Measurements from ENCODE around the gene CDH20. TPM values are rescaled to one million over a fixed set of nuclear protein-coding genes. Genes with fewer than 3 reads are reported as not detected.

CDH20 gene
- polyA plus RNA-seq (2013): 0.11 TPM

DNA sequence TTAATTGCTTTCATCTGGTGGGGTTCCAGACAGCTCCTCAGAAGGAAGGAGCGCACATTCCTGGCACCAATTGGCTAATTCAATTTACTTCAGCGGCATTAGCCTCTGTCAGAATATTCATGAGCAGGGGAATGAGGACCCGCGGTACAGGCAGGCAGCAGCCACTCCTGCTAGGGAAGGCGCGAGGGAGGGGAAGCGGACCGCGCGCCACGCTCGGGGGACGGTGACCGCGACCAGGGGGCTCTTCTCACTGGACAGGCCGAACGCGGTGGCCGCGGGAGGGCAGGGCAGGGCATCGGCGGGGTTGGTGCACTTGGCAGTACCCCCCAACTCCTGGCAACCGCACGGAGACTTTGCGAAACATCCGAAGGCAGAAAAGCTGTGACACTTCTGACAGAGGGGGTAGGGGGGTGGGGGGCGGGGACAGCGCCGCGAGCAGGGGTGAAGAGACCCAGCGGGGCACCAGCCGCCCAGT, at the start of gene CDH20:
TSS of gene CDH20 (plus strand) at position 160 of the 475 bp plus-strand sequence.
- Histone ChIP-seq H3K27ac (ENCODE audit: insufficient read depth in 1 of 2, low read depth in 1 of 2, low read length in 2 of 2, poor library complexity in 1 of 2, severe bottlenecking in 2 of 2) (no peak within 1 kb of the TSS), H3K36me3 (ENCODE audit: control insufficient read depth in 4 of 4, insufficient read depth in 4 of 4, low read length in 3 of 4) (no peaks in the 10 kb centered on the region), H3K4me1 (ENCODE audit: control extremely low read depth in 1 of 4, control insufficient read depth in 4 of 4, insufficient read depth in 4 of 4, low read length in 3 of 4) (peaks cover 0 to 11% (median 10%) of the 10 kb centered on the region in 4 experiments), H3K9me3 (ENCODE audit: control extremely low read depth in 1 of 5, control insufficient read depth in 4 of 5, insufficient read depth in 2 of 5, low read depth in 1 of 5, low read length in 4 of 5) (no peaks in the 10 kb centered on the region), H3K4me3 (ENCODE audit: control insufficient read depth in 1 of 7, extremely low read depth in 1 of 7, insufficient read depth in 4 of 7, low read depth in 2 of 7, low read length in 6 of 7) (peak within 1 kb of the TSS in 5 of 7 experiments; percentile 10 to 52 (median 40)), H3K27me3 (replicated peaks in 2 of 5; ENCODE audit: control insufficient read depth in 4 of 5, insufficient read depth in 5 of 5, low read length in 4 of 5) (peaks cover 12 to 67% (median 29%) of the 10 kb centered on the region in 5 experiments)
- POLR2A ChIA-PET: no interaction called here
- 3% methylated on average over 17 of the region's 32 CpGs for WGBS (ENCODE audit: insufficient coverage)
- CTCF ChIA-PET: interaction anchor here (0.6 kb wide), 1 partner anchor 396 kb away, joined by 3 read pairs; no protein-coding TSS in a partner anchor
- no peak for DNase-seq

DNA sequence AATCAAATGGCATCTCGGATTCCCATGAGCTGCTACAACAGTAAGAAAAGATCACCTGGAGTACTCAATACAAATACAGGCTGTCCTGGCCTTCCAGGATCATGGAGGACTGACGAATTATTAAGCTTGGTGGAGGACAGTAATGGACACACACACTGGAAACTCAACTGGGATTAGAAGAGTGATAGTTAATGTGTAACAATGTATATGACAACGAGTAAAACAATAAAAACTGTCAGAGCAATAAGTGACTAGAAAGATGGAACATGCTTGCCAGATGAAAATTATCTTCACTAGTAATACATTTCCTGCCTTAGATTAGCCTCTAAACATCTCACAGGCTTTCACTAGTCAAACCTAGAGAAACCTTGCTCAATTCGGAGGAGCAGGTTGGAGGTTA, 49.2 kb upstream of the CDH20 start:
- 100% methylated on average over 1 of the region's 4 CpGs for WGBS (ENCODE audit: insufficient coverage)
- no peak for DNase-seq
- no peaks in the 10 kb centered on the region for H3K27me3 ChIP-seq (replicated peaks in 2 of 5; ENCODE audit: control insufficient read depth in 4 of 5, insufficient read depth in 5 of 5, low read length in 4 of 5)
- H3K4me1 ChIP-seq (ENCODE audit: control extremely low read depth in 1 of 4, control insufficient read depth in 4 of 4, insufficient read depth in 4 of 4, low read length in 3 of 4): no peaks in the 10 kb centered on the region
- ChIA-PET CTCF (no interaction called here), POLR2A (no interaction called here)
- H3K36me3 ChIP-seq (ENCODE audit: control insufficient read depth in 4 of 4, insufficient read depth in 4 of 4, low read length in 3 of 4): no peaks in the 10 kb centered on the region
- H3K9me3 ChIP-seq (ENCODE audit: control extremely low read depth in 1 of 5, control insufficient read depth in 4 of 5, insufficient read depth in 2 of 5, low read depth in 1 of 5, low read length in 4 of 5): peaks cover 0 to 13% (median 3%) of the 10 kb centered on the region in 5 experiments
- no peak overlapping the region for H3K27ac ChIP-seq (ENCODE audit: insufficient read depth in 1 of 2, low read depth in 1 of 2, low read length in 2 of 2, poor library complexity in 1 of 2, severe bottlenecking in 2 of 2)
- H3K4me3 ChIP-seq (ENCODE audit: control insufficient read depth in 1 of 7, extremely low read depth in 1 of 7, insufficient read depth in 4 of 7, low read depth in 2 of 7, low read length in 6 of 7): no peak overlapping the region

DNA sequence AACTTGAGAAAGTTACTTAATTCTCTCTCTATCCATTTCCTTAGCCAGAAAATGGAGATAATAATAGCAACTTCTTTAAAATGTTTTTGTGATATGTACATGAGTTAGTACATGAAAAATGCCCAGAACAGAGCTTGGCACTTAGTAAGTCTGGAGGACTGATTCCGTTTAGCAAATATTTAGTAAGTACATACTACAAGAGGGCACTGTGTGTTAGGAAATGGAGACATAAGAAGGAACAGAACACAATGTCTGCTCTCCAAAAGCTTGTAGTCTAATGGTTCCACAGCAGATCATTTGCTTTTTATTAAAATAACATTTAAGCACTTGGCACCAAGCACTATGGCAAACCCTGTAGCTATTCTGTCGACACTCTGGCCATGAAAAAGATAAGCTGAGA, 47.5 kb upstream of the CDH20 start:
- peaks cover 0 to 7% (median under 1%) of the 10 kb centered on the region in 5 experiments for H3K9me3 ChIP-seq (ENCODE audit: control extremely low read depth in 1 of 5, control insufficient read depth in 4 of 5, insufficient read depth in 2 of 5, low read depth in 1 of 5, low read length in 4 of 5)
- no peaks in the 10 kb centered on the region for H3K4me1 ChIP-seq (ENCODE audit: control extremely low read depth in 1 of 4, control insufficient read depth in 4 of 4, insufficient read depth in 4 of 4, low read length in 3 of 4)
- no CpG with 5 or more reads among the region's 2 CpGs for WGBS (ENCODE audit: insufficient coverage)
- no peak for DNase-seq
- ChIA-PET POLR2A (no interaction called here), CTCF (no interaction called here)
- no peaks in the 10 kb centered on the region for H3K27me3 ChIP-seq (replicated peaks in 2 of 5; ENCODE audit: control insufficient read depth in 4 of 5, insufficient read depth in 5 of 5, low read length in 4 of 5)
- H3K27ac ChIP-seq (ENCODE audit: insufficient read depth in 1 of 2, low read depth in 1 of 2, low read length in 2 of 2, poor library complexity in 1 of 2, severe bottlenecking in 2 of 2): no peak overlapping the region
- H3K36me3 ChIP-seq (ENCODE audit: control insufficient read depth in 4 of 4, insufficient read depth in 4 of 4, low read length in 3 of 4): no peaks in the 10 kb centered on the region
- H3K4me3 ChIP-seq (ENCODE audit: control insufficient read depth in 1 of 7, extremely low read depth in 1 of 7, insufficient read depth in 4 of 7, low read depth in 2 of 7, low read length in 6 of 7): no peak overlapping the region

DNA sequence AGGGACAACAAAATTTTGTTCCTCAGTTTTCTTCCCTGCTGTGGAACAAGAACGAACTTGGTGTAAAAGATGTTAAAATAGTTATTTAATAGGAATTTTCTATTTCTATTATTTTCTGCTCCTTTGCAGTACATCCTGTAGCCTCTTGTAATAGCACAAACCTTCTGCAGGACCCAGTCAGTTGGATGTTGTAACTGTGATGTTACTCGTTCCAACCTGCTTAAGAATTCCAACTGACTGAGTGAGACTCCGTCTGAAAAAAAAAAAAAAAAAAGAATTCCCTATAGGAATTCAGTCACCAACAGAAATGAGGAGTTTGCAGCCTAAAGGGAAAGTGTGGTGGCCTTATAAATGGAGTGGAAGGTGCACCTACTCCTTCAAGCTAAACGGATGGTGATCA, 46.4 kb upstream of the CDH20 start:
- no peak for DNase-seq
- Histone ChIP-seq H3K4me3 (ENCODE audit: control insufficient read depth in 1 of 7, extremely low read depth in 1 of 7, insufficient read depth in 4 of 7, low read depth in 2 of 7, low read length in 6 of 7) (no peak overlapping the region), H3K27me3 (replicated peaks in 2 of 5; ENCODE audit: control insufficient read depth in 4 of 5, insufficient read depth in 5 of 5, low read length in 4 of 5) (no peaks in the 10 kb centered on the region), H3K4me1 (ENCODE audit: control extremely low read depth in 1 of 4, control insufficient read depth in 4 of 4, insufficient read depth in 4 of 4, low read length in 3 of 4) (no peaks in the 10 kb centered on the region), H3K36me3 (ENCODE audit: control insufficient read depth in 4 of 4, insufficient read depth in 4 of 4, low read length in 3 of 4) (no peaks in the 10 kb centered on the region), H3K9me3 (ENCODE audit: control extremely low read depth in 1 of 5, control insufficient read depth in 4 of 5, insufficient read depth in 2 of 5, low read depth in 1 of 5, low read length in 4 of 5) (no peaks in the 10 kb centered on the region), H3K27ac (ENCODE audit: insufficient read depth in 1 of 2, low read depth in 1 of 2, low read length in 2 of 2, poor library complexity in 1 of 2, severe bottlenecking in 2 of 2) (no peak overlapping the region)
- CTCF ChIA-PET: no interaction called here
- POLR2A ChIA-PET: no interaction called here
- no CpG with 5 or more reads among the region's 4 CpGs for WGBS (ENCODE audit: insufficient coverage)

DNA sequence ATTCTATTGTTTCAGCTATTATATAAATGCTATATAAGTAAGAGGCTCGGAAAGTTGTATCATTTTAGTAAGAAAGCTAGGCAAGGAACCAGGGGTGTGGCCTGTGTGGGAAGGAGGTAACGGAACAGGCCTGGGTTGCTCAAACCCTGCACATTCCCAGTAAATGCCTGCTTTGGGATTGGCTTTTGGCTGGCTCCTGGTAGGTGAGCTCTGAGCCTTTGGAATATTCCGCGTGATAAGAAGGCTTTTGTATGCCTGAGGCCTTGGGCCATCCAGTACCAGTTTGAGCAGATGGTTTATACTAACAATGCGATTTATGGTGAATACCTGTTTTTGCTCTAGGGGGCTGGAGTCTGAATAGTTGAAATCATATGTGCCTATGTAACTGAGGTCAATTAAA, 42.6 kb upstream of the CDH20 start:
- whole genome bisulfite sequencing (ENCODE audit: insufficient coverage): 96% methylated on average over 5 of the region's 5 CpGs
- no peak for DNase-seq
- ChIA-PET POLR2A (no interaction called here), CTCF (no interaction called here)
- H3K9me3 ChIP-seq (ENCODE audit: control extremely low read depth in 1 of 5, control insufficient read depth in 4 of 5, insufficient read depth in 2 of 5, low read depth in 1 of 5, low read length in 4 of 5): no peaks in the 10 kb centered on the region
- no peaks in the 10 kb centered on the region for H3K36me3 ChIP-seq (ENCODE audit: control insufficient read depth in 4 of 4, insufficient read depth in 4 of 4, low read length in 3 of 4)
- peaks cover 0 to 4% (median 0%) of the 10 kb centered on the region in 5 experiments for H3K27me3 ChIP-seq (replicated peaks in 2 of 5; ENCODE audit: control insufficient read depth in 4 of 5, insufficient read depth in 5 of 5, low read length in 4 of 5)
- H3K4me1 ChIP-seq (ENCODE audit: control extremely low read depth in 1 of 4, control insufficient read depth in 4 of 4, insufficient read depth in 4 of 4, low read length in 3 of 4): no peaks in the 10 kb centered on the region
- no peak overlapping the region for H3K4me3 ChIP-seq (ENCODE audit: control insufficient read depth in 1 of 7, extremely low read depth in 1 of 7, insufficient read depth in 4 of 7, low read depth in 2 of 7, low read length in 6 of 7)
- H3K27ac ChIP-seq (ENCODE audit: insufficient read depth in 1 of 2, low read depth in 1 of 2, low read length in 2 of 2, poor library complexity in 1 of 2, severe bottlenecking in 2 of 2): no peak overlapping the region

DNA sequence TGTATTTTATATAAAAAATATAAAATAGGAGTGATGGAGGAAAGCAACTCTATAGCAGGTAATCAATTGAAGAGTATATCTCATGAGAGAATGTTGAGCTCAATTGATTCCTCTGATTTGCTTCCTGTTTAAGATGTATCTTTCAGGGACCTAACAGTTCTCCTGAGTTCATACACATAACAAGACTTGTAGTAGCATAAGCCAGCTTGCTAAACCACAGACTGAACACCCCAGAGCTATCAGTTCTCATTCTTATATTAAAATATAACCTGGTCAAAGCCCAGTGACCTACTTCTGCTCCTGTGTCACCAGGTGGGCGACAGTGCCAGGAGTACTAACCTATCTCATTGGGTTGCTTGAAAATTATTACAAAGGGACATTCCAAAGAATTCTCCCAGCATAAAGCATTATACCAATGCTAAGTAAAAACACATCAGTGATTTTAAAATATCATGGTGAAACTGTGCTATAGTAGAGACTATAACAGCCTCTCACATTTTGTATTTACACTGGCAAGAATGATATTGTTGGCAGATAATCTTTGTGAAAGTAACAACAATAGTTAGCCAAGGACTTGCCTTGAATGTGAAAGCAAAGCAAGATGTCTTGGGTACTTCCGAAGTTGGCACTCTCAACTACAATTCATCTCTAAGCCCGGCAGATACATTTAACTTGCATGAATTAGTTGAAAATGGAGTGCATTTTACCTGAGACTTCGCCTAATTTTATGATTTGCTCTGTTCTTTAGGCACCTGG, 40.8 kb upstream of the CDH20 start:
- 93% methylated on average over 3 of the region's 4 CpGs for WGBS (ENCODE audit: insufficient coverage)
- CTCF ChIA-PET: no interaction called here
- DNase-seq: no peak
- H3K4me1 ChIP-seq (ENCODE audit: control extremely low read depth in 1 of 4, control insufficient read depth in 4 of 4, insufficient read depth in 4 of 4, low read length in 3 of 4): no peaks in the 10 kb centered on the region
- H3K27me3 ChIP-seq (replicated peaks in 2 of 5; ENCODE audit: control insufficient read depth in 4 of 5, insufficient read depth in 5 of 5, low read length in 4 of 5): peaks cover 0 to 4% (median 0%) of the 10 kb centered on the region in 5 experiments
- H3K9me3 ChIP-seq (ENCODE audit: control extremely low read depth in 1 of 5, control insufficient read depth in 4 of 5, insufficient read depth in 2 of 5, low read depth in 1 of 5, low read length in 4 of 5): no peaks in the 10 kb centered on the region
- POLR2A ChIA-PET: no interaction called here
- H3K27ac ChIP-seq (ENCODE audit: insufficient read depth in 1 of 2, low read depth in 1 of 2, low read length in 2 of 2, poor library complexity in 1 of 2, severe bottlenecking in 2 of 2): no peak overlapping the region
- H3K36me3 ChIP-seq (ENCODE audit: control insufficient read depth in 4 of 4, insufficient read depth in 4 of 4, low read length in 3 of 4): no peaks in the 10 kb centered on the region
- no peak overlapping the region for H3K4me3 ChIP-seq (ENCODE audit: control insufficient read depth in 1 of 7, extremely low read depth in 1 of 7, insufficient read depth in 4 of 7, low read depth in 2 of 7, low read length in 6 of 7)

DNA sequence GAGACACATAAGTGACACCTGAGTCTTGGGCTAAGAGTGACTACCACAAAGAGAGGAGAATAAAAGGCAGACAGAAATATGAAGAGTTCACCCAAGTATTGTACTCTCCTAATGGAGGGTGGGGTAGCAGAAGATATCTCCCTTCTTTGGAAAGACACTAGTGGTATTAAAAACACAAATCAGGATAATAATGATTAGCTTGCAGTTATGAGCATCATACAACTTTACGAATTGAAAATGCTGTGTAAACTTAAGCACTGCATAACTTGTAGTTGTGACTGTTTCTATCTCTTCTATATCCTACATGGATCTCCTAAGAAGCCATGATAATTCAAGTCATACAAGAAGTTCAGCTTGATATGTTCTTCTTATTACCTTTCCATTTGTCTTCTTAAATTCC, 38.1 kb upstream of the CDH20 start:
- no peak for DNase-seq
- Histone ChIP-seq H3K27ac (ENCODE audit: insufficient read depth in 1 of 2, low read depth in 1 of 2, low read length in 2 of 2, poor library complexity in 1 of 2, severe bottlenecking in 2 of 2) (no peak overlapping the region), H3K27me3 (replicated peaks in 2 of 5; ENCODE audit: control insufficient read depth in 4 of 5, insufficient read depth in 5 of 5, low read length in 4 of 5) (peaks cover 0 to 4% (median 2%) of the 10 kb centered on the region in 5 experiments), H3K36me3 (ENCODE audit: control insufficient read depth in 4 of 4, insufficient read depth in 4 of 4, low read length in 3 of 4) (no peaks in the 10 kb centered on the region), H3K9me3 (ENCODE audit: control extremely low read depth in 1 of 5, control insufficient read depth in 4 of 5, insufficient read depth in 2 of 5, low read depth in 1 of 5, low read length in 4 of 5) (no peaks in the 10 kb centered on the region), H3K4me3 (ENCODE audit: control insufficient read depth in 1 of 7, extremely low read depth in 1 of 7, insufficient read depth in 4 of 7, low read depth in 2 of 7, low read length in 6 of 7) (no peak overlapping the region), H3K4me1 (ENCODE audit: control extremely low read depth in 1 of 4, control insufficient read depth in 4 of 4, insufficient read depth in 4 of 4, low read length in 3 of 4) (no peaks in the 10 kb centered on the region)
- CTCF ChIA-PET: interaction anchor here (1.7 kb wide), 1 partner anchor 26 kb away, joined by 3 read pairs; no protein-coding TSS in a partner anchor
- POLR2A ChIA-PET: no interaction called here
- WGBS (ENCODE audit: insufficient coverage): no CpG with 5 or more reads among the region's 1 CpG

Data from common myeloid progenitor, CD34-positive (primary cell).